ENCODE results near the gene GAREM1. TPM values are rescaled to one million over a fixed set of nuclear protein-coding genes. Genes with fewer than 3 reads are reported as not detected.
"Not testable (repeated sequence)": the region's sequence is repeated elsewhere in the genome, so short reads cannot be mapped to it uniquely, and the experiment has no call there.

GAREM1 gene
- total RNA-seq, 1 donor from 2014 or later = 40.3 TPM

DNA sequence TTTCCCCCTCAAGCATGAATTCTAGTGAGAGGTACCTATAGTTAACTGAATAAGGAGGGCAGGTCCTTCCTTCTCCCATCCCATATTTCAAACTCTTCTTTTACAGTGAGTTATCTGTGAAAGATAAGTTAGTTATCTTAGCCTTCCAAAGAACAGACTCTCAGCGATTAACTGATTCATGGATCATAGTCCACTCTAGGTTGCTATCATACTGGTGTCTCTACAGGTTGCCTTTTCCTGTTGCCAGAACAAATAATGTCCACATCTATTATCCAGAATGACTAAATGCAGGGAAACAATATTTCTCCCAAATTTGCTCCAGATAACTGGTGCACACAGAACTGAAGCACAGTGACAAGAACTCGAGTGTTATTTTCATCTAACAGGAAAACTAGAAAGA lies 212.5 kb downstream of the GAREM1 start:
- no peak for DNase-seq (ENCODE audit: low read depth)

DNA sequence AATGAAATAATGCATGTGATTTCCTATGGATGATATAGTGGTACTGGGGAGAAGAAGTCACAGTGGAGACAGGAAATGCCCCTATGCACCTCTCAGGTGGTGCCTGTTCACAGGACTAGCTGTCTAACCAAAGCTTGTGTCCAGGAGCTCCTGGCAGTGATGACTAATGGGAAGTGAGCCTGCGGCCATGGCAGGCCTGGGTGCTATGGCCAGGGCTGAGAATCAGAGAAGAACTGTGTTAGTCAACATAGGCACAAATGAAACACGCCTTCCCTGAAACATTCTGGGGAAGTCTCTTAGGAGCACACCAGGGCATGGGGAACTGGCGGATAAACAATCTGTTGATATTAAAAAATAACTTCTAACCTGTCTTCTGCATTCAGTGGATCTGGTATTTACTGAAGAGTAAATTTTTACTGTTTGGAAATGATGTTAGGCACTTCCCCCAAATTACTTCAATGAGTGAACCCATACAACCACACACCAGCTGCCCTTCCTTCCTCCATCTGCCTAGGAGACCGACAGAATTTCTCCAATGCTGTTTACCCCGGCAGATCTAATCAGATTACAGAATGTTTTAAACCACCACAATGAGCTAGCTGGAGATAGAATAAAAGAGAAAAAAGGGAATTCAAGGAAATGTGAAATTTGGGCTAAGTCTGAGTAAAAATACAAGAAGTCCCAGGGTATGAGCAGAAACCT lies 213.4 kb downstream of the GAREM1 start:
- DNase-seq (ENCODE audit: low read depth) = peak; percentile 47

DNA sequence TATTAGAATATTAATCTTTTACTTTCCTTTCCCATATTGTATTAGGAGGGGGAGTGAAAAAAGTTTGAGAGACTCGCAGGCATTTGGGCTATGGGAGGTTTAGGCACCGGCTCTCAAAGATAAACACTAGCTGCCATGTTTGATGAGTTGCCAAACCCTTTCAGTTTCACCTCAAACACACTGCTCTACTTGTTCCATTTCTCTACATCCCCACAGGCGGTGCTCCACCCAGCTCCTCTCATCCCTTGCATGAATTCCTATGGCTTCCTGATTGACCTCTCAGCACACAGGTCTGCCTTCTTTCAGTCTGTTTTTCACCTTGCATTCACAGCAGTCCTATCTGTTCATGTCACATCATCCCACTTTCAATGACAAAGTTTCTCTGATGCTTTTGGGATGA lies 215.1 kb downstream of the GAREM1 start:
- DNase-seq (ENCODE audit: low read depth) = no peak

DNA sequence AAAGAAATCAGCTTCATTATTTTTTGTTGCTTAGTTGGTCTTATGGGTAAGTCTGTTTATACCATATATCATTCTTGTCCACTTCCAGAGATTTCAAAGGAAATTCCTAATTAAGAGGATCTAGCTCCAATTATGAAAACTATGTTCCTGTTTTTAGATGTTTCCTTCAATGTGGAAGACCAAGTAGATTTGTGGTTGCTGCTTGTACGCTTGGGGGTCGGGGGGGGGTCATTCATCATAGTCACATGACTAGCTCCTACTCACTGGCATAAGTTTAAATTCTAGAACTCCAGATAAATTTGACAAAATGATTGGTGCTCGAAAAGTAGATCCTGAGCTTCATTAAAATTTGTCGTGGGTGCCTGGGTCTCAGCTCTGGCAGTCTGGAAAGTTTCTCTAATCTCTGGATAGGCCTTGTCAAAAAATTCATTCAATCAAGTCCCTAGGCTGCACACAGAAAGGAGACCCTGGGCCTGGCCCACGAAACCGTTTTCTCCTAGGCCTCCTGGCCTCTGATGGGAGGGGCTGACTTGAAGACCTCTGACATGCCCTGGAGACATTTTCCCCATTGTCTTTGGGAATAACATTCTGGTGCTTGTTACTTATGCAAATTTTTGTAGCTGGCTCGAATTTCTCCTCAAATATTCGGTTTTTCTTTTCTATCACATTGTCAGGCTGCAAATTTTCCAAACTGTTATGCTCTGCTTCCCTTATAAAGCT lies 218.4 kb downstream of the GAREM1 start:
- no peak for DNase-seq (ENCODE audit: low read depth)

DNA sequence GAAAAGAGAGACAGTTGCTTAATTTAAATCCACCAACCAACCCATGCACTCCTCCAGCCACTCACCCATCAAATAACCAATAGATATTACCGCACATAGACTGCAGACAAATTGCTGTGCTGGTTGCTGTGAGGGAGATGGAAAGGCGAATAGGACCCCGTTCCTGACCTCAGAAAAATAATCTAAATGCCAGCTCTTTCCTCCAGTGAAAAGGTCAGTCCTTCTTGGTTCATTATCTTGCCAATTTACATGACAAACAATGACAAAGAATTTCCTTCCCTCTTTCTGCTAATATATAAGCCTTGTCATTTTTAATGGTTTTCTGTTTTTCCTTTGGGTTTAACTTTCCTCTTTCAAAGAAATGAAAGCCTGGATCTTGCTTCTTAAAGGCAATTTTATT lies 219.2 kb downstream of the GAREM1 start:
- no peak for DNase-seq (ENCODE audit: low read depth)

DNA sequence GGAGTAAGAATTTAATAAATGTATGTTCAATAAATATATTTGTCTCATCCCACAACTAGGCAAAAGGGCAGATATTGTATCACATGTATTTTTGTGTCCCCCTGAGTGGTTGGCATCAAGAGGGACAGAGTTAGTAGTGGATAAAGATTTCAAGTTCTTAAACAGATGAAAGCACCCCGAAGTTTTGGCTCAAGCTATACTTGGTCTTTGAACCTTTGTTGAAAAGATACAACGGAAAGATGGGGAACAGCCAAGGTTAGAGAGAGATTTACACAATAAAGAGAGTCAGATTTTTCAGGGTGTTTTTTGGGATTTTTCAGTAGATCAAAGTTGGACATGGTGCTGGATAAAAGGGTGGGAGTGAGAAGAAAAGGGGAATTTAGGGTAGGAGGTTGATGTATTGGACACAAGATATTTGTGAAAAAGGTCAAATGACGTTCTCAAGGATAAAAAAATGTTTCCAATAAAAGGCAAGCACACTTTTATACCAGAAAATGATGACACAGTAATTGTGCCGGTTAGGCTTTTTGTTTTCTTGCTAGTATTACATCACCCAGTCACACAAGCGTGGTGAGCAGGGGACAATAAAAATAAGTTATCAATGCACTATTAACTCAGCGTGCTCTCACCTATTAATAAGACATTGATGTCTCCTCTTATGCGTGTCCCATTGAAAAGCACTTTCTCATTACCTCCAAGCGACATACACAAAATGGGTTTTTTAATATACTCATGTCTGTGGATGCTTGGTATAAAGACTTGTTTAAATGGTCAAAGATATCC lies 221.3 kb downstream of the GAREM1 start:
- DNase-seq (ENCODE audit: low read depth) = no peak

DNA sequence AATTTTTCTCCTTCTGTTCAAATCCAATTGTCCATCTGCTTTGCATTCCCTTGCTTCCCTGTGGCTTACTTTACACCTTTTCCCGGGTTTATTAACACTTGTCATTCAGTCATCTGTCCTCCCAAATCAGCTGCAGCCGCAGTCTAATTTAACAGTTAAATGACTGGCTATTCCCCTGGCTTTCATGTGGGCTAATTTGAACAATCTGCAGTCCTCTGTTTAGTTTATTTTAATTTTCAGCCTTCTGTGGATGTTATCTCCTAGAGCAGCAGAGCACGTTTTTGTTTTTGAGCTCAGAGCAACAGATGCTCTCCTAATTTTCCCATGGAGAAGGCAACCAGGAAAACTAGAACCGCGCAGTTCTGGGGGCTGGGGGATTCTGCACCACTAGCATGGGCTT lies 225.8 kb downstream of the GAREM1 start:
- no peak for DNase-seq (ENCODE audit: low read depth)

DNA sequence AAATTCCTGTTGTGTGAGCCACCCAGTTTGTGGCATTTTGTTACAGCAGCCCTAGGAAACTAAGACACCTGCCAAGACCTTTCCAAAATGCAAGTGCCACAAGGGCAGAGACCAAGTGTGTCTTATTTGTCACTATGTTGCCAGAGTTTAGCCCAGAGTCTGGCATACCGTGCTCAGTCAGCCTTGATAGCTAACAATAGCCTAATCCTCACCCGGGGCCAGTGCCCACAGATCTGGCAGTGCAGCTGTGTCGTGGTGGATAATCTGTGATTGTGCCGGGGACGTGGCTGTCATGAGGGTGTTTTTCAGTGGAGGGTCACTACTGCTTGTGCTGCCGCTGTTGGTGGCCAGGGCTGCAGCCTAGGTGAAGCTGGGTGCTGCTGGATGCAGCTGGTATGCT lies 227.3 kb downstream of the GAREM1 start:
- no peak for DNase-seq (ENCODE audit: low read depth)

DNA sequence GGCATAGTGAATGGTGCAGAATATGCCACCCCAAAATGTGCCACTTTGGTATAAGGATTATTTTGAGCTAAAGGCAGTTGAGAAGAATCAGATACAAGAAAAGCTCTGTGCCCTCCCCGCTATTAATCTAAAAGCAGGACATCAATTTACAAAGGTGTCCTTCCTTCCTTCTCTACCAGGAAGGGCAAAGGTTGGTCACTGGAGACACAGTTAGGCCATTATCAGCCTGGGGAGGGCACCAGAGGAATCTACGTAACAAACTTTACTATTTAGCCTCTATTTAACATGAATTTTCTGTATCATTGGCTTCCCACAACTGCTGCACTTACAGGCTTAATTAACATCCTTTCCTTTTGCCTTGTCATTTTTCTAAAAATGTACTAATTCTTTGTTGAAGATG lies 228.3 kb downstream of the GAREM1 start:
- no peak for DNase-seq (ENCODE audit: low read depth)

DNA sequence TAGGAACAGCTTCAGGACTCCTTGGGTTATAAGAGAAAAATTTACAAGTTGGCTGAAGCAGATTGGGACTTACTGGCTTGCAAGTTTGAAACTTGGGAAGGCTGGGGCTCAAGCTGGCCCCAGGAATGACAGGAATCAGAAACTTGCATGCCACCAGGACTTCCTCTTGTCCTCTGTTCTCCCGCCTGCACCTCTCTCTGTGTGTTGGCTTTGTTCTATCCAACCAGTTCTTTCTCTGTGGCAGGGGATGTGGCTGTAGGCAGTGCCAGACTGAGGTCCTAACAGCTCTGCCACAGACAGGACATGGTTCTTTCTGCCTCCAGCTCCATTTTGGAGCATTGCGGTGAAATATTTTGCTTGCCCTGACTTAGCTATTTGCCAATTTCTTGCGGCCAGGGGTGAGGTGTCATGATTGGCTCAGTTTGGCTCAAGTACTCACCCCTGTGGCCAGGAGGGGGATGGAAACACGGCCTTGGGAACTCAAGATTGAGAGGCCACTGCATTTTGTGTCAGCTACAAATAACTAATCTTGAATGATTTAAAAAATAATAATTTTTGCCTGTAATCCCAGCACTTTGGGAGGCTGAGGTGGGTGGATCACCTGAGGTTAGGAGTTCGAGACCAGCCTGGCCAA lies 231.9 kb downstream of the GAREM1 start:
- DNase-seq (ENCODE audit: low read depth) = no peak

DNA sequence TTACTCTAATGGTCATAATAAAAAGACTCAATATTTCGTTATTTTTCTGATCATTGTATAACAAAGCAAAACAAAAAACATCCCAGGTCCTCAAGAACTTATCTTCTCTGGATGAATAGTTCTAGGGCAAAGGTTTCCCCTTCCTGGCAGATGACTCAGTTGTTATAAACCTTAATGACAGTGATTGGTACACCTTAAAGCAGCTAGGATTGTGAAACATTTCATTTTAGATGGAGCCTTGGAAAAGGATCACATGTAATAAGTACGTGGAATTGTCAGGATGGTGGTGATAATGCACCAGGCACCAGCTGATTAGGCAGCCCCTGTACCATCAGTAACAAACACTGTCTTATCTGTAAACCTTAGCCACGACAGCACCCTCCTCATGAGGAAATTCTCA lies 233.6 kb downstream of the GAREM1 start:
- DNase-seq (ENCODE audit: low read depth) = peak; percentile 85

DNA sequence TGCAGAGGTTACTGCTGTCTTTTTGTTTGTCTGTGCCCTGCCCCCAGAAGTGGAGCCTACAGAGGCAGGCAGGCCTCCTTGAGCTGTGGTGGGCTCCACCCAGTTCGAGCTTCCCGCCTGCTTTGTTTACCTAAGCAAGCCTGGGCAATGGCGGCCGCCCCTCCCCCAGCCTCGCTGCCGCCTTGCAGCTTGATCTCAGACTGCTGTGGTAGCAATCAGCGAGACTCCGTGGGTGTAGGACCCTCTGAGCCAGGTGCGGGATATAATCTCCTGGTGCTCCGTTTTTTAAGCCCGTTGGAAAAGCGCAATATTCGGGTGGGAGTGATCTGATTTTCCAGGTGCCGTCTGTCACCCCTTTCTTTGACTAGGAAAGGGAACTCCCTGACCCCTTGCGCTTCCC lies 237.3 kb downstream of the GAREM1 start:
- not testable (repeated sequence) for DNase-seq (ENCODE audit: low read depth)

DNA sequence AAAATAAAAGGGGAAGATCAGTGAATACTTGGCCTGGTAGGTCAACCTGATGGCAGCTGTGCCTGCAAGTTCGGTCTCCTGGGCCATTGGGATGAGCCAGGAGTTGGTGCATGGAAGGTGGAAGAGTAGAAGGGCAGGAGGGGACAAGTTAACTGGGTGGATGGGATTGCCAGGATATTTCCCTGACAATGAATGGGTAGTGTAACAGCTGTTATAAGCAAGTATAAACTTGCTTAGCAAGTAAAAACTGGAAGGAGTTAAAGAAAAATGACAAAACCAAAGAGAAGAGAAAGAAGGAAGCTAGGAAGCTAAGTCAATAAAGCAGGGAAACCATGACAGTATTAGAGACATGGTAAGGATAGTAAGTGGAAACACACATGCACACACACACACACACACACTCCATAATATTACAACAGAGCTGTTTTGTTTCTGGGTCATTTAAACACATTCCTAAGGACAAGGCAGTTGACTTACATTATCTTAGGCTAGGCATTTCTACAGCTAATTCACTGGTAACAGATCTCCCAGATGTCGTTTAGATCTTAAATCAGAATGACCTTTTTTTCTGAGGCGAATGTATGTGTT lies 251.2 kb downstream of the GAREM1 start:
- DNase-seq (ENCODE audit: low read depth) = no peak

DNA sequence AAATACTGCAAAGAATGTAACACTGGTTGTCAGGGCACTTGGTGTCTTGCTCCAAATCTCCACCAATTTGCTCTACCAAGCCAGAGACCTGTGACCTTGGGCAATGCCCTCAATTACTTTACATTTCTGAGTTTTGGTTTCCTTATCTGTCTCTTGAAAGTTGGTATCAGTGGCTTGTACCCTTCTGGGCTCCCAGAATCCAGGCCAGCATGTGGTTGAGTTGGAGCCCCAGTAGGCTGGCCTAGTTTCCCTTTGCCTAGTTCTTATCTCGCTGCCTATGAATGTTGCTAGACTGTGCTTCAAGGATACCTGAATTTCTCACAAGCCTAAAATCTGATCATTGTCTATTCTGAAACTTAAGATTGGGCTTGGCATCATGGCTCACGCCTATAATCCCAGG lies 254.3 kb downstream of the GAREM1 start:
- DNase-seq (ENCODE audit: low read depth) = no peak

DNA sequence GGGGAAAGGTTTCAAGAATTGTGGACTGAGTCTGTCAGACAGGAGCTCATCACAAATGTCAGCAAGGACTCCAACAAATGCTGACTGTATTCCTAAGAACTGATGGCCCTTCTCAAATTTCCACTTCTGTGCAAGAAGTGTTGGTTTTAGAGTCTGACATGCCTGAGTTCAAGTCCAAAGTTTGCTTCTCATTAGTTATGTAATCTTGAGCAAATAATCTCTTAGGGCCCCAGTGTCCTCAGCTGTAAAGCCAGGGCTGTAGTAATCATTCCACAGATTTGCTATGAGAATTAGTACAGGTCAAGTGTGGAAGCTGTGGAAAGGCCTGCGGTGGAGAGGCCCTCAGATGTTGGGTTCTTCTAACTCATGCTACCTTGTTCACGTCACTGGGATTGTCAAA lies 257.0 kb downstream of the GAREM1 start:
- DNase-seq (ENCODE audit: low read depth) = peak; percentile 19
